Hematopoietic multipotent progenitor cell (in vitro differentiated cells): ENCODE results near the gene AP2S1. TPM values are rescaled to one million over a fixed set of nuclear protein-coding genes. Genes with fewer than 3 reads are reported as not detected.
"Not testable (repeated sequence)": the region's sequence is repeated elsewhere in the genome, so short reads cannot be mapped to it uniquely, and the experiment has no call there.

Source experiments
- DNase-seq, 3 donors: peaks; one replicate each; pipeline ENCODE4 v3.0.0-alpha.2; 2011 to 2015; ENCODE audit warnings: low read depth in 2 of 3, low spot score in 2 of 3
- total RNA-seq: library from RNA; depleted of rRNA; stranded (reverse); fragments of >200 nt; gene quantifications from one replicate; pipeline ENCODE4 v1.2.3, GENCODE V29; 2012

AP2S1 gene
- 75.9 TPM for total RNA-seq

GRCh38 chr19:46850228-46851203 lies at the start of gene AP2S1:
AP2S1 (minus strand) TSS chr19:46850846; CDS start chr19:46850766, 80 bp downstream.
- peak; percentile 75 to 99 (median 98) for DNase-seq

GRCh38 chr19:46900341-46900740 lies 49.7 kb upstream of the AP2S1 start:
- no peak for DNase-seq

GRCh38 chr19:46898731-46899130 lies 48.1 kb upstream of the AP2S1 start:
- no peak for DNase-seq

GRCh38 chr19:46896076-46896794 lies 45.6 kb upstream of the AP2S1 start:
- DNase-seq = no peak

DNA sequence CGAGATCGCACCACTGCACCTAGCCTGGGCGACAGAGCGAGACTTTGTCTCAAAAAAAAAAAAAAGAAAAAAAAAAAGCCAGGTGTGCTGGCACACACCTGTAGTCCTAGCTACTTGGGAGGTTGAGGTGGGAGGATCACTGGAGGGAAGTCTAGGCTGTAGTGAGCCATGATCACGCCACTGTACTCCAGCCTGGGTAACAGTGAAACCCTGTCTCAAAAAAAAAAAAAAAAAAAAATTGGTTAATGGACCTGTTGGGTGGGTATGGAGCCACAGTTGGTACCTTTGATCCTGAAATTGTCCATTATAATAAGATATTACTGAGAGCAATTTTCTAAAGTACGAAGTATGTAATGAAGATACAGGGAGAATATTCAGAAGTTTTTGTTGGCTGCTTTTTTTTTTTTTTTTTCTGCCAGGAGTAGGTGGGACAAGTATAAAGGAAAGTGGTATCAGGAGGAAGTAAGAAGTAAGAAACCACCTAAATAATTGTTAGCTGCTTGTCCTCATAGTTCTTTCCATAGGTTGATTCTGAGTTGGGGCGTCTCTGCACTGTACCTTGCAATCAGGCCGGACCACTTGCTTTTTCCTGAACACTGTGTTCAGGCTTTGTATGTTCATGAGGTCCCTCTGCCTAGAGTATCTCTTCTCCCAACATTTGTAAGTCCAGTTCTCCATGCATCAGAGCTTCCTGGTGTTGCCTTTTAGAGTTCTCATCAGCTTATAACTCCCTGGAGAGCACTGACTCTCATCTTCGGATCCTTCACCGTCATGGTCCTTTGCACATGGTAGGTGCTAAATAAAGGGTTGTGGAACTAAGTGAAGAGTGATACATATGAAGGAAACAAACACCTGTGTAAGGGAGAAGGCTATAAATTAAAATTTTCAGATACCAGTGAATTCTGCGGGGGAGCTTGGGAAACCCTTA lies 41.9 kb upstream of the AP2S1 start:
- DNase-seq = no peak

GRCh38 chr19:46890423-46891170 lies 40.0 kb upstream of the AP2S1 start:
- DNase-seq = no peak

GRCh38 chr19:46887240-46887782 lies 36.7 kb upstream of the AP2S1 start:
- no peak for DNase-seq

- DNase-seq = no peak
Observed at GRCh38 chr19:46886546-46887239, 36.0 kb upstream of the AP2S1 start.

DNA sequence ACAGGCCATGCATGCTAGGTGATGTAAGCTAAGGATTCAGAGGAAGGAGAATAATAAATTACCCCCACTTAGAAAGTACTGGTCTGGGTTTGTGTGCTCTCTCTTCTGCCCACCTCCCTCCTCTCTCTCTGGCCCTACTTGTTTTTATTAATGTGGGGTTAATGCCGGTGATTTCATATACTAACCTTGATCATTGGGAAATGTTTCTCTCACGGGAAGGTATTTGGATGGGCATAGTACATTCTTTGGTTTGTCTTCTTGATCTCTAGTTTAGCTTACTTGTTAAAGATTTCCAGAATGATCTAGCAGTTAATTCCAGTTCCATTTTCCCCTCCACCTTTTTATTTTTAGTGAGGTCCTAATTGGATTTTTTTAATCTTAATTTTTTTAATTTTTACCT lies 34.8 kb upstream of the AP2S1 start:
- DNase-seq = no peak

DNA sequence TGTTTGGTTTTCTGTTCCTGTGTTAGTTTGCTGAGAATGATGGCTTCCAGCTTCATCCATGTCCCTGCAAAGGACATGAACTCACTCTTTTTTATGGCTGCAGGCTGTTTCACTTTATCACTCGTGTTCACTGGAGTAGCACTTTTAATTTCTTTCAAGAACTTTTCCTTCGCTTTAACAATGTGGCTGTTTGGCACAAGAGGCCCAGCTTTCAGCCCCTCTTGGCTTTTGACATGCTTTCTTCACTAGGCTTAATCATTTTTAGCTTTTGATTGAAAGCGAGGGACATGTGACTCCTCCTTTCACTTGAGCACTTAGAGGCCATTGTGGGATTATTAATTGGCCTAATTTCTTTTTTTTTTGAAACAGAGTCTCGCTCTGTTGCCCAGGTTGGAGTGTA lies 32.1 kb upstream of the AP2S1 start:
- not testable (repeated sequence) for DNase-seq

DNA sequence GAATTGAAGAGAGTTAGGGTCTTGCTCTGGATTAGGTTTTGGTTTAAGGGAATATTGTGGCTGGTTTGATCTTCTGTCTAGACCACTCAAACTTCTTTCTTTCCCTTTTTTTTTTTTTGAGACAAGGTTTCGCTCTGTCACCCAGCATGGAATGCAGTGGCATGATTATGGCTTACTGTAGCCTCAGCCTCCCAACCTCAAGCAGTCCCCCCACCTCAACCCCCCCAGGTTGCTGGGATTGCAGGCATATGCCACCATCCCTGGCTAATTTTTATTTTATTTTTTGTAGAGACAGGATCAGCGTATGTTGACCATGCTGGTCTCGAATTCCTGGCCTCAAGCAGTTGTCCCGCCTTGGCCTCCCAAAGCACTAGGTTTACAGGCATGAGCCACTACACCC lies 31.4 kb upstream of the AP2S1 start:
- DNase-seq = no peak

GRCh38 chr19:46881092-46881491 lies 30.4 kb upstream of the AP2S1 start:
- no peak for DNase-seq

DNA sequence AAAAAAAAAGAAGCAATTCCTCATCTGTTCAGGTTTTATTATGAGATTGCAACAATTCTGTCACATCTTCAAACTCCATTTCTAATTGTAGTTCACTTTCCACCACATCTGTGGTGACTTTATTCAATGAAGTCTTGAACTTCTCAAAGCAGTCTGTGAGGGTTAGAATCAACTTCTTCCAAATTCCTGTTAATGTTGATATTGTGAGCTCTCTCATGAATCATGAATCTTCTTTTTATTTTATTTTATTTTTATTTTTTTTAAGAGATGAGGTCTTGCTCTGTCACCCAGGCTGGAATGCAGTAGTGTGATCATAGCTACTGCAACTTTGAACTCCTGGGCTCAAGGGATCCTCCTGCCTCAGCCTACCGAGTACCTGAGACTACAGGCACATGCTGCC lies 29.8 kb upstream of the AP2S1 start:
- DNase-seq = no peak

DNA sequence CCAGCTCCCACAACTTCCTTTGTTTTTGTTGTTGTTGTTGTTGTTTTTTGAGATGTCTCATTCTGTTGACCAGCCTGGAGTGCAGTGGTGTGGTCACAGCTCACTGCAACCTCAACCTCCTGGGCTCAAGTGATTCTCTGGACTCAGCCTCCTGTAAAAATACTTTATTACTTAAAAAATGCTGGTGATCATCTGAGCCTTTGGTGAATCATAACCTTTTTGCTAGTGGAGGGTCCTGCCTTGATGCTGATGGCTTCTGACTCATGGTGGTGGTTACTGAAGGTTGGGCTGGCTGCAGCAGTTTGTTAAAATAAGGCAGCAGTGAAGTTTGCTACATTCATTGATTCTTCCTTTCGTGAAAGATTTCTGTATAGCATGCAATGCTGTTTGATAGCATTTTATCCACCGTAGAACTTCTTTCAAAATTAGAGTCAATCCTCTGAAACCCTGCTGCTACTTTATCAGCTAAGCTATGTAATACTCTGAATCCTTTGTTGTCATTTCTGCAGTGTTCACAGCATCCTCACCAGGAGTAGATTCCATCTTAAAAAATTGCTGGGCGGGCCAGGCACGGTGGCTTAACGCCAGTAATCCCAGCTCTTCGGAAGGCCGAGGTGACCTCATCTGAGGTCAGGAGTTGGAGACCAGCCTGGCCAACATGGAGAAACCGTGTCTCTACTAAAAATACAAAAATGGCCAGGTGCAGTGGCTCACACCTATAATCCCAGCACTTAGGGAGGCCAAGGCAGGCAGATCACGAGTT lies 28.1 kb upstream of the AP2S1 start:
- no peak for DNase-seq

- DNase-seq = no peak
Observed at GRCh38 chr19:46875657-46876056, 25.0 kb upstream of the AP2S1 start.

DNA sequence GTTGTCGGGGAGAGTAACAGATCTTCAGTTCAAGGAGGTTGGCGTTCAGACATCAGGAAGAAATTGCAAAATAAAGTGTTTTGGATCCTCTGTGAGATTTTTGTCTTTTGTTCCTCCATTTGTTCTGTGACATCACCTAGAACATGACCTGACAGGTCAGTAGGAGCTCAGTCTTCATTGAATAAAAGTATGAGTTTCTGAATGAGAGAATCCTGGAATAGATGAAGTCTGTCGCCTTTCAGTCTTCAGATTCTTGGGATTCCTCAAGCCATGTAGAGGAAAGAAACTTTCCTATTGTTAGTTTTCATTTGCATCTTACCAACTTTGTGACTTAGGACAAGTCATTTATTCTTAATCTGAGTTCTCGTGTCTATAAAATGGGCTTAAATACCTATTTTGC lies 24.6 kb upstream of the AP2S1 start:
- no peak for DNase-seq

DNA sequence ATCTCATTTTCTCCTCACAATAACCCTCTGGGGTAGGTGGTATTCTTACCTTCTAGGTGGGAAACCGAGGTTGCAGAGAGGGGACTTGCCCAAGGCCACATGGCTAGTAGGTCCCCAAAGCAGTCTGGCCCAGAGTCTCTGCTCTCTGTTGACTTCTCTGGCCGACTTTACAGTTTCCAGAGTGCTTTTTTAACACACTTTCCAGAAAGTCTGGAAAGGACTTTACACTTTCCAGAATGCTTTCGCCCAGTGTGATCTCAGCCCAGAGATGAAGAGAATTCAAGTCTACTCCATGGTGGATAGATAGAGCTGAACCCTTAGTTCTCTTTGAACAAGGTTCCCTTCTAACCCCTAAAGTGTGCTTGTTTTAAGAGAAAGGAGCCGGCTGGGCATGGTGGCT lies 22.3 kb upstream of the AP2S1 start:
- DNase-seq = no peak

DNA sequence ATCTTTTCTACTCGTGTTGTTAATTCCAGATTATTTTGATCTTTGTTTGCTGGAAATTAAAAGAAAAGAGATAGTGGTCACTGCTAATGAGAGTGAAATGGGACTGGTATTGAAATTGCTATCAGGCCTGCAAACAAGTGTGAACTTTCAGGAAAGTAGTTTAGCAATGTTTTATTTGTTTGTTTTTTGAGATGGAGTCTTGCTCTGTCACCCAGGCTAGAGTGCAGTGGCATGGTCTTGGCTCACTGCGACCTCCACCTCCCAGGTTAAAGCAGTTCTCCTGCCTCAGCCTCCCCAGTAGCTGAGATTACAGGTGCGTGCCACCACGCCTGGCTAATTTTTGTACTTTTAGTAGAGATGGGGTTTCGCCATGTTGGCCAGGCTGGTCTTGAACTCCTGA lies 20.5 kb upstream of the AP2S1 start:
- not testable (repeated sequence) for DNase-seq
